Bronchus fibroblast of lung (primary cell): ENCODE measurements around the gene PIGR. TPM values are rescaled to one million over a fixed set of nuclear protein-coding genes. Genes with fewer than 3 reads are reported as not detected.

Experiments
- total RNA-seq: library from RNA; depleted of rRNA; stranded (reverse); fragments of >200 nt; gene quantifications from 2 replicates; pipeline ENCODE4 v1.2.3, GENCODE V29; 2015

The PIGR gene
- total RNA-seq, result not detected in 2 replicates

GRCh38 chr1:206946261-206946660, at the start of gene PIGR:
Gene PIGR (minus strand): TSS chr1:206946466. CDS start chr1:206940531, 5,935 bp downstream.

GRCh38 chr1:206970446-206970845, 24.2 kb upstream of the PIGR start, which contains the start of gene FCAMR:
Gene FCAMR (minus strand): TSS chr1:206970460. CDS start chr1:206970125, 335 bp downstream.

GRCh38 chr1:206921772-206922265, 24.4 kb downstream of the PIGR start, which contains the start of gene FCMR:
Gene FCMR (minus strand): TSS chr1:206921941. CDS start chr1:206921854, 87 bp downstream.

GRCh38 chr1:206897175-206897574, 49.1 kb downstream of the PIGR start, which contains the start of gene IL24:
Gene IL24 (plus strand): TSS chr1:206897443. CDS start chr1:206897833, 390 bp downstream.

Other genes starting within 250 kb of the PIGR start
- gene IL19, start 175.7 kb downstream of the PIGR start, total RNA-seq, result not detected in 2 replicates
- not detected in 2 replicates for gene IL10, start 174.0 kb downstream of the PIGR start, total RNA-seq
- gene IL20, start 80.8 kb downstream of the PIGR start, total RNA-seq, result not detected in 2 replicates
- gene IL24, start 49.0 kb downstream of the PIGR start, total RNA-seq, result 0.34 and 0.45 TPM in 2 replicates
- 1.0 and 1.2 TPM in 2 replicates for gene FCMR, start 24.5 kb downstream of the PIGR start, total RNA-seq
- gene FCAMR, start 24.0 kb upstream of the PIGR start, total RNA-seq, result not detected in 2 replicates
- gene C1orf116, start 86.3 kb upstream of the PIGR start, total RNA-seq, result under 0.01 and 0.15 TPM in 2 replicates
- gene YOD1, start 104.7 kb upstream of the PIGR start, total RNA-seq, result 2.5 and 2.9 TPM in 2 replicates
- gene PFKFB2, start 106.8 kb upstream of the PIGR start, total RNA-seq, result 1.3 TPM in 2 replicates
- gene C4BPB, start 142.4 kb upstream of the PIGR start, total RNA-seq, result not detected in 2 replicates
- gene C4BPA, start 157.8 kb upstream of the PIGR start, total RNA-seq, result not detected in 2 replicates